ENCODE measurements around the gene TMTC2. TPM values are rescaled to one million over a fixed set of nuclear protein-coding genes. Genes with fewer than 3 reads are reported as not detected.

The TMTC2 gene
- total and polyA plus RNA-seq, 10 of the 15 experiments (the other 5 are each of a cell fraction or from before 2014, with no cell fraction given) = 0.14 to 9.7 (median 1.2) TPM

DNA sequence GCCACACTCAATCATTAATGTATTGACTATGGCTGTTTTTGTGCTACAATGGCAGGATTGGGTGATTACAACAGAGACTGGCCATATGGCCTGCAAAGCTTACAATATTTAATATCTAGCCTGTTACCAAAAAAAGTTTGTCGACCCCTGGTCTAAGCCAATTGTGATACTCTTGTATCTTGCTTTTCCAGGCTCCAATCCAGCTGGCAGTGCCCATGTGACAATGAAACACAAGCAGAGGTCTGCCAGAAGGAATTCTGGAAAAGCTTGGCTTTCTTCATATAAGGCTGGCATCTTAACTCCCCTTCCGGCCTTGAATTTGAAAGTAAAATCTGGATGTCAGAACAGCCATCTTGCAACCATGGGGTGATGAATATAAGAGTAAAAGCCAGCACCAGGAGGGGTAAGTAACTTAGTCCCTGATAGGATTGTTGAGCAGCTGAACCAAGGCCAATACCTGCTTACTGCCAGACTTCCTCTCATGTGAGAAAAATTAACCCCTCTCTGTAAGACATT is 458.7 kb downstream of the TMTC2 start:
- Histone ChIP-seq H3K4me2 (ENCODE audit: control insufficient read depth, insufficient read depth) (no peak overlapping the region), H3K27me3 (replicated peaks in 1 of 2; ENCODE audit: control insufficient read depth in 2 of 2, insufficient read depth in 2 of 2, low read length in 1 of 2) (no peaks in the 10 kb centered on the region), H3K4me1 (ENCODE audit: control insufficient read depth, insufficient read depth, low read length) (no peaks in the 10 kb centered on the region), H3K36me3 (ENCODE audit: control insufficient read depth in 2 of 2, insufficient read depth in 2 of 2, low read length in 1 of 2) (no peaks in the 10 kb centered on the region), H3K79me2 (ENCODE audit: control insufficient read depth, insufficient read depth, low read length) (no peaks in the 10 kb centered on the region), H3K9me3 (replicated peaks; ENCODE audit: control insufficient read depth, insufficient read depth, low read length) (no peaks in the 10 kb centered on the region), H3K4me3 (no peak overlapping the region), H2AFZ (ENCODE audit: control insufficient read depth, low read depth, low read length) (no peak overlapping the region), H3K27ac (ENCODE audit: control insufficient read depth, insufficient read depth) (no peak overlapping the region), H4K20me1 (ENCODE audit: control insufficient read depth, insufficient read depth) (no peaks in the 10 kb centered on the region), H3K9ac (ENCODE audit: control insufficient read depth, insufficient read depth, low read length) (no peak overlapping the region)
- ChIA-PET SMC1A (ENCODE audit: uncharacterized antibody, unreplicated experiment) (interaction anchor here (0.5 to 0.9 kb wide), 2 partner anchors 8 to 850 kb away, joined by 3 to 4 read pairs; no protein-coding TSS in a partner anchor), RAD21 (ENCODE audit: unreplicated experiment) (interaction anchor here (0.6 kb wide), 1 partner anchor 21 kb away, joined by 3 read pairs; no protein-coding TSS in a partner anchor), POLR2A (no interaction called here), CTCF (no interaction called here)
- FAIRE-seq (no peak), DNase-seq (ENCODE audit: low read depth, low spot score) (no peak), ATAC-seq (no peak)
- BruUV-seq (replicated peaks) = no TSS peak
- in situ Hi-C loops (cut with MboI) = no loop called here
- TF ChIP-seq CREM (IDR thresholded peaks at IDR 0.05; ENCODE audit: low read depth) (no peak), RB1 (IDR thresholded peaks at IDR 0.05; ENCODE audit: borderline replicate concordance) (no peak), ZZZ3 (IDR thresholded peaks at IDR 0.05; ENCODE audit: control insufficient read depth, insufficient read length, low read depth) (no peak), CEBPB (IDR thresholded peaks at IDR 0.05; ENCODE audit: borderline replicate concordance in 1 of 2, low read depth in 2 of 2, low read length in 2 of 2) (no peak), KAT2A (conservative IDR thresholded peaks at IDR 0.05; ENCODE audit: control insufficient read depth, low read depth, low read length) (no peak), MTA3 (IDR thresholded peaks at IDR 0.05; ENCODE audit: borderline replicate concordance, low read length) (no peak), WRNIP1 (IDR thresholded peaks at IDR 0.05; ENCODE audit: borderline replicate concordance, low read depth, low read length) (no peak), ESRRA (IDR thresholded peaks at IDR 0.05; ENCODE audit: low read length) (no peak), FOS (IDR thresholded peaks at IDR 0.05; ENCODE audit: borderline replicate concordance, extremely low read depth, insufficient read length) (no peak), CBFB (IDR thresholded peaks at IDR 0.05; ENCODE audit: low read depth) (no peak), SREBF2 (IDR thresholded peaks at IDR 0.05; ENCODE audit: low read length) (no peak), CBX3 (IDR thresholded peaks at IDR 0.05; ENCODE audit: borderline replicate concordance, low read depth) (no peak), HDAC2 (IDR thresholded peaks at IDR 0.05) (no peak), NRF1 (conservative IDR thresholded peaks at IDR 0.05; ENCODE audit: low read depth, low read length) (no peak)
- TF ChIP-seq, protein P1, sequence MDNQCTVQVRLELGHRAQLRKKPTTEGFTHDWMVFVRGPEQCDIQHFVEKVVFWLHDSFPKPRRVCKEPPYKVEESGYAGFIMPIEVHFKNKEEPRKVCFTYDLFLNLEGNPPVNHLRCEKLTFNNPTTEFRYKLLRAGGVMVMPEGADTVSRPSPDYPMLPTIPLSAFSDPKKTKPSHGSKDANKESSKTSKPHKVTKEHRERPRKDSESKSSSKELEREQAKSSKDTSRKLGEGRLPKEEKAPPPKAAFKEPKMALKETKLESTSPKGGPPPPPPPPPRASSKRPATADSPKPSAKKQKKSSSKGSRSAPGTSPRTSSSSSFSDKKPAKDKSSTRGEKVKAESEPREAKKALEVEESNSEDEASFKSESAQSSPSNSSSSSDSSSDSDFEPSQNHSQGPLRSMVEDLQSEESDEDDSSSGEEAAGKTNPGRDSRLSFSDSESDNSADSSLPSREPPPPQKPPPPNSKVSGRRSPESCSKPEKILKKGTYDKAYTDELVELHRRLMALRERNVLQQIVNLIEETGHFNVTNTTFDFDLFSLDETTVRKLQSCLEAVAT (IDR thresholded peaks at IDR 0.05) = no peak
- TF ChIP-seq, protein P2, sequence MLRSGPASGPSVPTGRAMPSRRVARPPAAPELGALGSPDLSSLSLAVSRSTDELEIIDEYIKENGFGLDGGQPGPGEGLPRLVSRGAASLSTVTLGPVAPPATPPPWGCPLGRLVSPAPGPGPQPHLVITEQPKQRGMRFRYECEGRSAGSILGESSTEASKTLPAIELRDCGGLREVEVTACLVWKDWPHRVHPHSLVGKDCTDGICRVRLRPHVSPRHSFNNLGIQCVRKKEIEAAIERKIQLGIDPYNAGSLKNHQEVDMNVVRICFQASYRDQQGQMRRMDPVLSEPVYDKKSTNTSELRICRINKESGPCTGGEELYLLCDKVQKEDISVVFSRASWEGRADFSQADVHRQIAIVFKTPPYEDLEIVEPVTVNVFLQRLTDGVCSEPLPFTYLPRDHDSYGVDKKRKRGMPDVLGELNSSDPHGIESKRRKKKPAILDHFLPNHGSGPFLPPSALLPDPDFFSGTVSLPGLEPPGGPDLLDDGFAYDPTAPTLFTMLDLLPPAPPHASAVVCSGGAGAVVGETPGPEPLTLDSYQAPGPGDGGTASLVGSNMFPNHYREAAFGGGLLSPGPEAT (IDR thresholded peaks at IDR 0.05; ENCODE audit: low read depth) = no peak
- TF ChIP-seq, protein P3, sequence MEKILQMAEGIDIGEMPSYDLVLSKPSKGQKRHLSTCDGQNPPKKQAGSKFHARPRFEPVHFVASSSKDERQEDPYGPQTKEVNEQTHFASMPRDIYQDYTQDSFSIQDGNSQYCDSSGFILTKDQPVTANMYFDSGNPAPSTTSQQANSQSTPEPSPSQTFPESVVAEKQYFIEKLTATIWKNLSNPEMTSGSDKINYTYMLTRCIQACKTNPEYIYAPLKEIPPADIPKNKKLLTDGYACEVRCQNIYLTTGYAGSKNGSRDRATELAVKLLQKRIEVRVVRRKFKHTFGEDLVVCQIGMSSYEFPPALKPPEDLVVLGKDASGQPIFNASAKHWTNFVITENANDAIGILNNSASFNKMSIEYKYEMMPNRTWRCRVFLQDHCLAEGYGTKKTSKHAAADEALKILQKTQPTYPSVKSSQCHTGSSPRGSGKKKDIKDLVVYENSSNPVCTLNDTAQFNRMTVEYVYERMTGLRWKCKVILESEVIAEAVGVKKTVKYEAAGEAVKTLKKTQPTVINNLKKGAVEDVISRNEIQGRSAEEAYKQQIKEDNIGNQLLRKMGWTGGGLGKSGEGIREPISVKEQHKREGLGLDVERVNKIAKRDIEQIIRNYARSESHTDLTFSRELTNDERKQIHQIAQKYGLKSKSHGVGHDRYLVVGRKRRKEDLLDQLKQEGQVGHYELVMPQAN (conservative IDR thresholded peaks at IDR 0.05) = no peak
- WGBS (ENCODE audit: insufficient coverage, insufficient replicate concordance, low lambda C conversion rate, missing lambda C conversion rate) = 74% methylated on average over 2 of the region's 2 CpGs
- intact Hi-C loops (cut with micrococcal nuclease; ENCODE audit: unreplicated experiment) = no loop called here

Measured in GM12878 (cell line).